SK-N-SH (cell line): ENCODE data around the gene SNAI1. TPM values are rescaled to one million over a fixed set of nuclear protein-coding genes. Genes with fewer than 3 reads are reported as not detected.

ENCODE experiments used
- CTCF ChIA-PET: fragments of 300-600, 350-600 bp; formaldehyde crosslinking; extraction: SDS; loops from one replicate; lab custom pipeline; 2021; lab: Yijun Ruan, JAX
- POLR2A ChIA-PET: fragments of 350-600 bp; sonication (Branson Sonifier 250); formaldehyde crosslinking; extraction: SDS; loops from one replicate; lab custom pipeline; 2020; ENCODE audit warnings: antibody characterized with exemption, inconsistent platforms; lab: Yijun Ruan, JAX
- DNase-seq: peaks from one replicate; pipeline ENCODE4 v3.0.0; 2012
- H2AFZ ChIP-seq: fragments of 200-600 bp; sonication (generic); 2 replicates; pipeline ENCODE4 v1.8.1; 2016; ENCODE audit warnings: antibody characterized with exemption, mild to moderate bottlenecking, low read depth
- H3F3A ChIP-seq: fragments of 200-600 bp; sonication (generic); replicated peaks from 2 replicates; pipeline ENCODE3; 2016; ENCODE audit warnings: antibody characterized with exemption, mild to moderate bottlenecking; ENCODE audit not compliant: insufficient read depth
- H3K27ac ChIP-seq, 2 experiments: fragments of 200-500 bp in 1 of 2; fragments of 200-600 bp in 1 of 2; sonication (Bioruptor generic) in 1 of 2; sonication (generic), shearing (Covaris generic) in 1 of 2; 2 replicates each; pipeline versions ENCODE4 v1.5.1 to v1.6.1; 2014 to 2016; ENCODE audit warnings: low read depth in 2 of 2, inconsistent platforms in 1 of 2, low read length in 1 of 2, mild to moderate bottlenecking in 1 of 2, mixed read lengths in 1 of 2
- H3K27me3 ChIP-seq: fragments of 200-600 bp; sonication (generic), shearing (Covaris generic); 2 replicates; pipeline ENCODE4 v1.6.1; 2016; ENCODE audit warnings: mixed run types; ENCODE audit not compliant: insufficient read depth
- H3K36me3 ChIP-seq, 2 experiments: fragments of 200-500 bp in 1 of 2; fragments of 200-600 bp in 1 of 2; sonication (Bioruptor generic) in 1 of 2; sonication (generic) in 1 of 2; replicated peaks in 1 of 2; 2 replicates each; pipeline versions ENCODE3 to v1.5.1; 2014 to 2016; ENCODE audit warnings: low read length in 1 of 2, mild to moderate bottlenecking in 1 of 2; ENCODE audit not compliant: insufficient read depth in 2 of 2, control insufficient read depth in 1 of 2
- H3K4me1 ChIP-seq, 2 experiments: fragments of 200-500 bp in 1 of 2; fragments of 200-600 bp in 1 of 2; sonication (Bioruptor generic) in 1 of 2; sonication (generic), shearing (Covaris generic) in 1 of 2; 2 replicates each; pipeline versions ENCODE4 v1.5.1 to v1.6.1; 2014 to 2016; ENCODE audit warnings: low read depth in 1 of 2, low read length in 1 of 2, mixed run types in 1 of 2; ENCODE audit not compliant: insufficient read depth in 2 of 2, control insufficient read depth in 1 of 2
- H3K4me2 ChIP-seq: fragments of 200-600 bp; sonication (generic), shearing (Covaris generic); 2 replicates; pipeline ENCODE4 v1.6.1; 2017; ENCODE audit warnings: mixed run types
- H3K4me3 ChIP-seq, 2 experiments: fragments of 200-500 bp in 1 of 2; fragments of 200-600 bp in 1 of 2; sonication (Bioruptor generic) in 1 of 2; sonication (generic), shearing (Covaris generic) in 1 of 2; 2 replicates each; pipeline versions ENCODE4 v1.5.1 to v1.8.1; 2014 to 2016; ENCODE audit warnings: low read depth in 2 of 2, inconsistent platforms in 1 of 2, low read length in 1 of 2, mild to moderate bottlenecking in 1 of 2, mixed read lengths in 1 of 2, moderate library complexity in 1 of 2
- H3K79me2 ChIP-seq: fragments of 200-600 bp; sonication (generic); 2 replicates; pipeline ENCODE4 v1.8.1; 2017; ENCODE audit warnings: mild to moderate bottlenecking; ENCODE audit not compliant: insufficient read depth
- H3K9ac ChIP-seq: fragments of 200-600 bp; sonication (generic); 2 replicates; pipeline ENCODE4 v1.6.1; 2017; ENCODE audit warnings: mixed run types
- H3K9me2 ChIP-seq: fragments of 200-600 bp; sonication (generic); 2 replicates; pipeline ENCODE4 v1.6.1; 2017; ENCODE audit warnings: mixed run types
- H3K9me3 ChIP-seq: fragments of 200-600 bp; sonication (generic); 2 replicates; pipeline ENCODE4 v1.6.1; 2017; ENCODE audit warnings: mixed run types, mild to moderate bottlenecking, moderate library complexity
- H4K20me1 ChIP-seq: fragments of 200-600 bp; sonication (generic); 2 replicates; pipeline ENCODE4 v1.6.1; 2017; ENCODE audit warnings: mild to moderate bottlenecking, mixed run types; ENCODE audit not compliant: insufficient read depth
- EP300 ChIP-seq, 2 experiments: IDR thresholded peaks; 2 replicates each; pipeline versions ENCODE4 v1.4.0 to v1.6.1; 2012; ENCODE audit warnings: borderline replicate concordance in 1 of 2, low read depth in 1 of 2, low read length in 1 of 2
- FOSL2 ChIP-seq: IDR thresholded peaks from 2 replicates; pipeline ENCODE4 v1.4.0; 2012; ENCODE audit warnings: low read depth, mild to moderate bottlenecking, moderate library complexity, borderline replicate concordance
- FOXJ3 ChIP-seq: sonication (generic); formaldehyde crosslinking; IDR thresholded peaks from 2 replicates; pipeline ENCODE4 v1.5.1; 2020; ENCODE audit warnings: mild to moderate bottlenecking, missing genetic modification reagents
- FOXM1 ChIP-seq: IDR thresholded peaks from 2 replicates; pipeline ENCODE4 v1.4.0; 2012; ENCODE audit warnings: low read depth, mild to moderate bottlenecking
- NFIC ChIP-seq: IDR thresholded peaks from 2 replicates; pipeline ENCODE4 v1.4.0; 2012; ENCODE audit warnings: borderline replicate concordance
- NRF1 ChIP-seq: IDR thresholded peaks from 2 replicates; pipeline ENCODE4 v1.6.1; 2012; ENCODE audit warnings: low read depth, mild to moderate bottlenecking, low read length
- POLR2AphosphoS5 ChIP-seq: IDR thresholded peaks from 2 replicates; pipeline ENCODE4 v1.6.1; 2012; ENCODE audit warnings: low read depth, low read length
- RAD21 ChIP-seq: IDR thresholded peaks from 2 replicates; pipeline ENCODE4 v1.6.1; 2012; ENCODE audit warnings: mild to moderate bottlenecking, low read length
- RFX5 ChIP-seq: IDR thresholded peaks from 2 replicates; pipeline ENCODE4 v1.6.1; 2012; ENCODE audit warnings: mild to moderate bottlenecking, improper control_type of control experiment, low read length
- SIN3A ChIP-seq: IDR thresholded peaks from 2 replicates; pipeline ENCODE4 v1.6.1; 2012; ENCODE audit warnings: low read depth, mild to moderate bottlenecking, low read length, moderate library complexity, borderline replicate concordance
- TCF12 ChIP-seq: IDR thresholded peaks from 2 replicates; pipeline ENCODE4 v1.4.0; 2012
- TEAD4 ChIP-seq: IDR thresholded peaks from 2 replicates; pipeline ENCODE4 v1.4.0; 2012; ENCODE audit warnings: mild to moderate bottlenecking, borderline replicate concordance; ENCODE audit not compliant: insufficient read depth
- YY1 ChIP-seq: IDR thresholded peaks from 2 replicates; pipeline ENCODE4 v1.4.0; 2012; ENCODE audit warnings: low read depth, mild to moderate bottlenecking
- WGBS: methylation state at CpG from one replicate; pipeline ENCODE4 v1.1.6; 2017; ENCODE audit warnings: low lambda C conversion rate; 5-methylcytosine and 5-hydroxymethylcytosine counted together
- polyA plus RNA-seq, 3 experiments: library from polyadenylated mRNA; depleted of rRNA; stranded (reverse); fragments of >200 nt; gene quantifications; 2 replicates each; pipeline ENCODE4 v1.2.3, GENCODE V29; 2012
- TF ChIP-seq, protein P1 (sequence below): fragments of 150-350 bp; IDR thresholded peaks from 2 replicates; pipeline ENCODE4 v1.6.1; 2017; ENCODE audit warnings: antibody characterized with exemption, low read length, low read depth, borderline replicate concordance
- TF ChIP-seq, protein P2 (sequence below): IDR thresholded peaks from 2 replicates; pipeline ENCODE4 v1.4.0; 2012; ENCODE audit warnings: low read depth, borderline replicate concordance
- TF ChIP-seq, protein P3 (sequence below): fragments of 200-600 bp; sonication (generic); IDR thresholded peaks from 2 replicates; pipeline ENCODE4 v1.6.1; 2017; ENCODE audit warnings: antibody characterized with exemption, mild to moderate bottlenecking, moderate library complexity

The SNAI1 gene
- polyA plus RNA-seq, 1 of the 3 experiments (the other 2 are of a cell fraction) = 6.2 TPM

DNA sequence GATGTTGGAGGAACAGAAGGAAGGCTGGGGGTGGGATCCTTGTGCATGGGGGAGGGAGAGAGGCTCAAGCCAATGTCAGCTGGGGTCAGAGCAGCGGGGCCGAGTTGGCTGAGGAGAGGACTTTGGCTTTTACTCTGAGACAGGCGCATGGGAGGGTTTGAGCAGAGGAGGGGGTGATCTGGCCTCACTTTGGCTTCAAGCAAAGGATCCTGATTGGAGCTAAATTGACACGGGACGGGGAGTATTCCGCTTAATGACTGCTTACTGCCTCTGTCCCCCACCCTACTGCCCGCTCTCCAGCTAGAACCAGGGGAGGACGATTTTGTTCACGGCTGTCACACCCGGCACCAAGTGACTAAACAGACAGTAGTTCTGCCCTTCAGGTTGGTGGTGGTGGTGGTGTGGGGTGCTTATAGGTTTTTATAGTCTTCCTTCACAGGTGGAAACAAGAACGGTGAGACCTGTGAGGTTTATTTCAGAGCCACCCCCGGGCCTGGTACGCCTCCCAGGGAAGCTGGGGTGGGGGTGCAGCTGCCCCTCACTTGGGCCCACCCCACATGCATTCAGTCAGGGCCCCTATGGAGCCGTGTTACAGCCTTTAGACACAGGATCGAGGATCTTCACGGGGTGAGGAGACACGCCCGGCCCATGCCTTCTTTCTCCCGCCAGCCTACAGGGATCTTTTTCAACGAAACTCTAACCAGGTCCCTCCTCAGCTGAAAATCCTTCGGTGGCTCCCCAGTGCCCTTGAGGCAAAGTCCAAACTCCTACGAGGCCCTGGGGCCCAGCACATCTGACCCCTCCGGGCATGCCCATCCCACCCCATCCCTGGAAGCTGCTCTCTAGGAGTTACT is 1.3 kb upstream of the SNAI1 start:
- peaks cover 0 to 6% of the 10 kb centered on the region in 2 experiments for H3K36me3 ChIP-seq
- 91% methylated on average over 23 of the region's 23 CpGs for WGBS
- H3F3A ChIP-seq = peaks cover 19% of the 10 kb centered on the region
- no peak for DNase-seq
- H3K4me1 ChIP-seq = peaks cover 8 to 39% of the 10 kb centered on the region in 2 experiments; a peak in 3 of 4 replicates
- H3K27me3 ChIP-seq = no peaks in the 10 kb centered on the region
- no peak for TF ChIP-seq FOSL2
- TF ChIP-seq SIN3A = no peak
- no peak for TF ChIP-seq TEAD4
- no peak for TF ChIP-seq FOXM1
- TF ChIP-seq POLR2AphosphoS5 = no peak
- TF ChIP-seq, protein P1, sequence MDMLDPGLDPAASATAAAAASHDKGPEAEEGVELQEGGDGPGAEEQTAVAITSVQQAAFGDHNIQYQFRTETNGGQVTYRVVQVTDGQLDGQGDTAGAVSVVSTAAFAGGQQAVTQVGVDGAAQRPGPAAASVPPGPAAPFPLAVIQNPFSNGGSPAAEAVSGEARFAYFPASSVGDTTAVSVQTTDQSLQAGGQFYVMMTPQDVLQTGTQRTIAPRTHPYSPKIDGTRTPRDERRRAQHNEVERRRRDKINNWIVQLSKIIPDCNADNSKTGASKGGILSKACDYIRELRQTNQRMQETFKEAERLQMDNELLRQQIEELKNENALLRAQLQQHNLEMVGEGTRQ = no peak
- TF ChIP-seq YY1 = no peak
- no peak for TF ChIP-seq NFIC
- no peak for TF ChIP-seq RFX5
- TF ChIP-seq EP300 (IDR thresholded peaks at IDR 0.05; ENCODE audit: borderline replicate concordance in 1 of 2, low read depth in 1 of 2, low read length in 1 of 2) = no peak
- no peak for TF ChIP-seq NRF1
- TF ChIP-seq, protein P2, sequence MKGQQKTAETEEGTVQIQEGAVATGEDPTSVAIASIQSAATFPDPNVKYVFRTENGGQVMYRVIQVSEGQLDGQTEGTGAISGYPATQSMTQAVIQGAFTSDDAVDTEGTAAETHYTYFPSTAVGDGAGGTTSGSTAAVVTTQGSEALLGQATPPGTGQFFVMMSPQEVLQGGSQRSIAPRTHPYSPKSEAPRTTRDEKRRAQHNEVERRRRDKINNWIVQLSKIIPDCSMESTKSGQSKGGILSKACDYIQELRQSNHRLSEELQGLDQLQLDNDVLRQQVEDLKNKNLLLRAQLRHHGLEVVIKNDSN = no peak
- TF ChIP-seq FOXJ3 (CRISPR knock-in tag) = no peak
- no peak for TF ChIP-seq TCF12
- TF ChIP-seq RAD21 = no peak
- TF ChIP-seq, protein P3, sequence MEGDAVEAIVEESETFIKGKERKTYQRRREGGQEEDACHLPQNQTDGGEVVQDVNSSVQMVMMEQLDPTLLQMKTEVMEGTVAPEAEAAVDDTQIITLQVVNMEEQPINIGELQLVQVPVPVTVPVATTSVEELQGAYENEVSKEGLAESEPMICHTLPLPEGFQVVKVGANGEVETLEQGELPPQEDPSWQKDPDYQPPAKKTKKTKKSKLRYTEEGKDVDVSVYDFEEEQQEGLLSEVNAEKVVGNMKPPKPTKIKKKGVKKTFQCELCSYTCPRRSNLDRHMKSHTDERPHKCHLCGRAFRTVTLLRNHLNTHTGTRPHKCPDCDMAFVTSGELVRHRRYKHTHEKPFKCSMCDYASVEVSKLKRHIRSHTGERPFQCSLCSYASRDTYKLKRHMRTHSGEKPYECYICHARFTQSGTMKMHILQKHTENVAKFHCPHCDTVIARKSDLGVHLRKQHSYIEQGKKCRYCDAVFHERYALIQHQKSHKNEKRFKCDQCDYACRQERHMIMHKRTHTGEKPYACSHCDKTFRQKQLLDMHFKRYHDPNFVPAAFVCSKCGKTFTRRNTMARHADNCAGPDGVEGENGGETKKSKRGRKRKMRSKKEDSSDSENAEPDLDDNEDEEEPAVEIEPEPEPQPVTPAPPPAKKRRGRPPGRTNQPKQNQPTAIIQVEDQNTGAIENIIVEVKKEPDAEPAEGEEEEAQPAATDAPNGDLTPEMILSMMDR = no peak
- peaks cover 36% of the 10 kb centered on the region for H3K79me2 ChIP-seq
- H3K27ac ChIP-seq = no peak overlapping the region
- no peak overlapping the region for H3K9ac ChIP-seq
- no peak overlapping the region for H2AFZ ChIP-seq
- H4K20me1 ChIP-seq = peaks cover 26% of the 10 kb centered on the region
- CTCF ChIA-PET = interaction anchor here (0.6 to 22.2 kb wide), 14 partner anchors 13 to 543 kb away, joined by 3 to 807 read pairs (median 4); no protein-coding TSS in a partner anchor
- POLR2A ChIA-PET = interaction anchor here (0.6 to 4.2 kb wide), 4 partner anchors 8 to 88 kb away, joined by 3 to 27 read pairs (median 5); no protein-coding TSS in a partner anchor
- no peaks in the 10 kb centered on the region for H3K9me3 ChIP-seq
- no peaks in the 10 kb centered on the region for H3K9me2 ChIP-seq
- H3K4me3 ChIP-seq = no peak overlapping the region
- H3K4me2 ChIP-seq = no peak overlapping the region
